Right lobe of liver (tissue), 6 donors: Measurements from ENCODE around the gene CCBE1. TPM values are rescaled to one million over a fixed set of nuclear protein-coding genes. Genes with fewer than 3 reads are reported as not detected.

Experiments used
- ATAC-seq, 4 donors: fragments of 200-7000 bp; cut with Tn5 transposase; one replicate each; pipeline ENCODE4 v1.9.1; 2020; ENCODE audit warnings: mild to moderate bottlenecking in 4 of 4, moderate library complexity in 4 of 4
- DNase-seq, 3 donors: peaks; one replicate each; pipeline ENCODE4 v3.0.0-alpha.2; 2020
- H3K27ac ChIP-seq, 3 donors: fragments of 200-600 bp; one replicate each; pipeline ENCODE4 v1.8.0; 2022
- H3K27me3 ChIP-seq, 2 donors: fragments of 200-600 bp; one replicate each; pipeline ENCODE4 v1.8.0; 2022
- H3K36me3 ChIP-seq, 4 donors: fragments of 200-600 bp; sonication (generic) in 1 of 4; one replicate each; pipeline versions ENCODE4 v1.5.1 to v1.8.0; 2017 to 2022; ENCODE audit warnings: control low read depth in 1 of 4
- H3K4me1 ChIP-seq, 4 donors: fragments of 200-600 bp; sonication (generic) in 1 of 4; one replicate each; pipeline versions ENCODE4 v1.5.1 to v1.8.0; 2017 to 2022; ENCODE audit warnings: control low read depth in 1 of 4
- H3K4me3 ChIP-seq, 3 donors: fragments of 200-600 bp; one replicate each; pipeline ENCODE4 v1.8.0; 2022
- H3K9me3 ChIP-seq, 4 donors: fragments of 200-600 bp; sonication (generic) in 1 of 4; one replicate each; pipeline versions ENCODE4 v1.5.1 to v1.8.0; 2017 to 2022; ENCODE audit warnings: control low read depth in 1 of 4
- CTCF ChIP-seq, 4 donors: fragments of 200-600 bp in 3 of 4; fragments of 450-650 bp in 1 of 4; IDR thresholded peaks; one replicate each; pipeline versions ENCODE4 v1.5.1 to v1.8.0; 2016 to 2022; ENCODE audit warnings: antibody characterized with exemption in 4 of 4, mild to moderate bottlenecking in 2 of 4
- POLR2A ChIP-seq: fragments of 450-650 bp; IDR thresholded peaks from one replicate; pipeline ENCODE4 v1.6.1; 2017; ENCODE audit warnings: antibody characterized with exemption, mild to moderate bottlenecking
- WGBS: methylation state at CpG from one replicate; pipeline ENCODE4 v1.1.6; 2018; ENCODE audit warnings: low coverage, low lambda C conversion rate; ENCODE audit not compliant: insufficient coverage; ENCODE audit errors: missing lambda C conversion rate; 5-methylcytosine and 5-hydroxymethylcytosine counted together
- intact Hi-C, 2 donors: fragments of 100-400 bp; cut with DNase I; formaldehyde crosslinking; loops; one replicate each; pipeline versions ENCODE4 v1.11.2 to v1.14.1; 2022
- total RNA-seq, 6 experiments: library from RNA; depleted of rRNA in 2 of 6; stranded (reverse); fragments of >200 nt in 2 of 6; fragmentation: NEBNext Ultra II Directional in 3 of 6; extraction: Animal tissue kit (Norgen Biotek cat#: 25700) in 3 of 6; gene quantifications; one replicate each; pipeline versions ENCODE4 v1.1.0 to v1.2.4, GENCODE V29; 2016 to 2023
- donor health status: DM: no; HTN: yes; CAD: no.
- donor health status: DM: no; HTN: no; CAD: no.
- donor health status: DM: no; HTN: no; CAD: no.
- donor health status: DM: no; HTN: yes; CAD: no.
- donor health status: DM: no; HTN: yes; CAD: no.

CCBE1 gene
- total RNA-seq, 6 experiments from 2014 or later: 2.7 to 6.9 (median 4.3) TPM

GRCh38 chr18:59468821-59469220, 228.4 kb downstream of the CCBE1 start:
- WGBS: 41% methylated on average over 4 of the region's 4 CpGs
- intact Hi-C loops: no loop called here
- H3K36me3 ChIP-seq: no peaks in the 10 kb centered on the region
- DNase-seq (no peak), ATAC-seq (no peak)
- TF ChIP-seq CTCF (IDR thresholded peaks at IDR 0.05) (no peak), POLR2A (no peak)
- no peak overlapping the region for H3K27ac ChIP-seq
- H3K4me1 ChIP-seq: no peaks in the 10 kb centered on the region
- no peak overlapping the region for H3K4me3 ChIP-seq
- H3K27me3 ChIP-seq: no peaks in the 10 kb centered on the region
- H3K9me3 ChIP-seq: no peaks in the 10 kb centered on the region

DNA sequence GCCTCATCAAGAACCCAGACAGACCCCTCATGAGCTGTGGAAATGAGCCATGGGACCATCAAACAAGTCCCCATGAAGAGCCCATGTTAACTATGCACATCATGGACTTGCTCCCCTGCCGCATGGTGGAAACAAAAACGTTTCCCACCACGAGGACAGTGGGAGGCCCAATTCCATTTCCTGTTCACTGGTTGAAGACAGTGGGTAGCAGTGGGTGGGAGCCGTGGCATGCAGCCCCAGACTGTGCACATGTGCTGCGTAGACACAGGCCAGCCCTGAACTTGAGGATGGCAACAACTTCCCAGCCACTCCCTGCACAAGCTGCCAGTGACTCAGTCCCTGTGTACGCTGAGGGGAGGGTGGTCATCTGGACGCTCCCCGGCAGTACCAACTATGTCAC, 229.7 kb downstream of the CCBE1 start:
- intact Hi-C loops: no loop called here
- Histone ChIP-seq H3K27me3 (no peaks in the 10 kb centered on the region), H3K36me3 (no peaks in the 10 kb centered on the region), H3K4me3 (no peak overlapping the region), H3K27ac (no peak overlapping the region), H3K4me1 (no peaks in the 10 kb centered on the region), H3K9me3 (no peaks in the 10 kb centered on the region)
- TF ChIP-seq POLR2A: no peak
- ATAC-seq (peak in 1 of 4 donors; percentile 17), DNase-seq (no peak)
- 69% methylated on average over 4 of the region's 8 CpGs for WGBS

DNA sequence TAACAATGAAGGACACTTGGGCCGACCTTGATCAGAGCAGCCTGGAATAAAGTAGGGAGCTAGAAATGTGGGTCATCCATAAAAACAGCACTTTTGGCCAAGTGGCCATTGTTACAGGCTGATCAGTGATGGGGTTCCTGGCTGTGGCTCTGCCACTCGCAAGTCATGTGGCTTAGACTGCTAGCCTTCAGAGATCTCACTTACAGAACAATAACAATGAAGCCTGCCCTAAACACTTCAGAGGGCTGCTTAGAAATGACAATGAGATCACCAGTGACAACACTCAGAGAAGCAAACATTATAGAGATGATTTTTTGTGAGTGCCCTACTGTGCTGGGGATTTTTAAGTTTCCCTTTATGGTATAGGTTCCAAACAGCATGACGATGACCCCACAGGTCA, 230.2 kb downstream of the CCBE1 start:
- DNase-seq (no peak), ATAC-seq (no peak)
- TF ChIP-seq POLR2A: no peak
- TF ChIP-seq CTCF (IDR thresholded peaks at IDR 0.05): no peak
- Histone ChIP-seq H3K27ac (no peak overlapping the region), H3K27me3 (no peaks in the 10 kb centered on the region), H3K9me3 (no peaks in the 10 kb centered on the region), H3K4me1 (no peaks in the 10 kb centered on the region), H3K36me3 (no peaks in the 10 kb centered on the region), H3K4me3 (no peak overlapping the region)
- intact Hi-C loops: no loop called here
- 69% methylated on average over 3 of the region's 3 CpGs for WGBS

DNA sequence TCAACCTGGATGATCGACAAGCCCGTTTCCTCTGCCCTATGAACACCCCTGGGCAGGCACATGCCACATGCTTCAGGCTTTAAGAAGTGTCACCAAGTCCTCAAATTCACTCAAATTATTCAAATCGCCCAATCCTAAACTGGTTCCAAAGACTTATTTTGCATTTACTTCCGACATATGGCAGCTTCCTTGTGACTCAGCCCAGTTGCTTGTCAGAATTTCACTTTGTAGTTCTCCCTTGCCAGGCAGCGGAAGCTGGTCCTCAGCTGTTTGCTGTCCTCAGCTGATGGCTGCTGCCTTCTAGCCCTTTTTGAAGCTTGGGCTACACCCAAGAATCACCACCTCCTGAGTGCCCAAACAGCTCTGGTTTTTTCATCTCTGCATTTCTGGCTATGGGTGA, 232.7 kb downstream of the CCBE1 start:
- no peaks in the 10 kb centered on the region for H3K36me3 ChIP-seq
- WGBS: 76% methylated on average over 5 of the region's 5 CpGs
- DNase-seq: no peak
- intact Hi-C loops: no loop called here
- H3K9me3 ChIP-seq: no peaks in the 10 kb centered on the region
- TF ChIP-seq POLR2A: no peak
- H3K27ac ChIP-seq: no peak overlapping the region
- peaks cover 0 to 9% (median 6%) of the 10 kb centered on the region in 4 donors for H3K4me1 ChIP-seq
- no peak for ATAC-seq
- H3K27me3 ChIP-seq: no peaks in the 10 kb centered on the region
- no peak overlapping the region for H3K4me3 ChIP-seq

DNA sequence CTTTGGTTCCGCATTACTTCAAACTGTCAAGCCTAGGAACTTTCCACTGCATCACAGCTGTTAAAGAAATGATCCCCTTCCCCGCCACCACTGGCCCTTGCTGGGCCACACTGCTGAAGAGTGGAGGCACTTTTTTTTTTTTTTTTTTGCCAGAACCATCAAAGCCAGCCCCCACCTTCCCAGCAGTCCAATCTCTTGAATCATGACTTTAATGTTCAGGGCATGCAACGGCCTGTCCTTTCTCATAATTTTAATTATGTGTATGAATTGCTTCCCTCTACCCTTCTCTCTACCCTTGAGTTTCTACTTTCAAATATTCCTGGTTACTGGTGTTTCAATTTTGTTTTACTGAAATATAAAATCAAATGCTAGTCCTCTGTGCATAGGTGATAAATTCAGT, 236.1 kb downstream of the CCBE1 start:
- DNase-seq (no peak), ATAC-seq (no peak)
- Histone ChIP-seq H3K27me3 (no peaks in the 10 kb centered on the region), H3K9me3 (no peaks in the 10 kb centered on the region), H3K4me3 (no peak overlapping the region), H3K36me3 (no peaks in the 10 kb centered on the region), H3K4me1 (peaks cover 0 to 10% (median 9%) of the 10 kb centered on the region in 4 donors), H3K27ac (no peak overlapping the region)
- 70% methylated on average over 3 of the region's 3 CpGs for WGBS
- intact Hi-C loops: no loop called here
- TF ChIP-seq CTCF (IDR thresholded peaks at IDR 0.05) (no peak), POLR2A (no peak)

GRCh38 chr18:59460072-59460420, 237.2 kb downstream of the CCBE1 start:
- TF ChIP-seq POLR2A (no peak), CTCF (IDR thresholded peaks at IDR 0.05) (no peak)
- 33% methylated on average over 1 of the region's 1 CpG for WGBS
- Histone ChIP-seq H3K27ac (no peak overlapping the region), H3K36me3 (no peaks in the 10 kb centered on the region), H3K4me1 (peaks cover 0 to 10% (median 9%) of the 10 kb centered on the region in 4 donors), H3K9me3 (no peaks in the 10 kb centered on the region), H3K4me3 (no peak overlapping the region), H3K27me3 (no peaks in the 10 kb centered on the region)
- DNase-seq: no peak
- intact Hi-C loops: no loop called here
- ATAC-seq: peak in 3 of 4 donors; percentile 31 to 55 (median 47)
